GM21723 (cell line): ENCODE results near the gene LHFPL6.

ENCODE experiments used
- ATAC-seq: cut with Tn5 transposase; IDR thresholded peaks from one replicate; pipeline ENCODE4 v1.9.1; 2021; ENCODE audit warnings: mild to moderate bottlenecking, moderate library complexity; ENCODE audit not compliant: unreplicated experiment

The LHFPL6 gene

DNA sequence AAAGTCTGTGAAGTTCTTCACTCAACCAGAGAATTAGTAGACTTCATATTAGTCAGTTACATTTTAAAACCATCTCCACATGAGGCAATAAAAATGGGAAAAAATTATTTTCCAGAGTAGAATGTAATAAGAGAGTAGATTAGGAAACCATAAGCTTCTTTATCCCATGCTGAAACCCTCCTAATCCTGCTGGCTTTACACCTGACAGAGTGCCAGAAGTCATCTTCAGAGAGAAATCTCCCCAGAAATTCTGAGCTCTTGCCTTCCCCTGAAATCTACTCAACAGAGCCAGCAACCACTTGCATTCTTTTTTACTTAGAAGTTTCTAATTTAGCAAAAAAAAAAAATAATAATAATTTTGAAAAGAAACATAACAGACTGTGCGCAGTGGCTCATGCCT, 284.8 kb downstream of the LHFPL6 start:
- no peak for ATAC-seq

DNA sequence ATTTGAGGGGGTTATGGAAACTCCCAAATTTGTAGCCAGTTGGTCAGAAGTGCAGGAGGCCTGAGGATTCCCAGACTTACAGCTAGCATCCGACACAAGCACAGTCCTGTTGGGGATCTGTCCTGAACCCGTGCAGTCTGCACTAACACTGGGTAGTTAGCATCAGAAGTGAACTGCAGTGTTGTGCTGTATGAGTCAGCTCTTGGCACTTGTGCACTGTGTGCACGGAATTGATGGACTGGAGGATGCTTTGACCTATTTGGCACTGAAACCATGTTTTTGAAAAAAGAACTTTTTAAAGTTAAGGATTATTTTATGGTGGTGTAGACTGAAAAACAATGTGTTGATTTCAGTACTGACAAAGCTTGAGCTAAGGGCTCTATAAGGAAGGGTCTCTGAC, 285.7 kb downstream of the LHFPL6 start:
- no peak for ATAC-seq

DNA sequence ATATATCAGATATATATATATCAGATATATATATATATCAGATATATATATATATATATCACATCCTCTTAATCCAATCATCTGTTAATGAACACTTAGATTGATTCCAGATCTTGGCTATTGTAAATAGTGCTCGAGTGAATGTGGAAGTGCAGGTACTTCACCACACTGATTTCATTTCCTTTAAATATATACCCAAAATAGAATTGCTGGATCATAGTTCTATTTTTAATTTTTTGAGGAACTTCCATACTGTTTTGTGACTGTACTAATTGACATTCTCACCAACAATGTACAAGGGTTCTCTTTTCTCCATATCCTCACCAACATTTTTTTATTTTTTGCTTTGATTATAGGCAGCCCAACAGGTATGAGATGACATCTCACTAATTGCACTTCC, 287.2 kb downstream of the LHFPL6 start:
- ATAC-seq, result no peak

DNA sequence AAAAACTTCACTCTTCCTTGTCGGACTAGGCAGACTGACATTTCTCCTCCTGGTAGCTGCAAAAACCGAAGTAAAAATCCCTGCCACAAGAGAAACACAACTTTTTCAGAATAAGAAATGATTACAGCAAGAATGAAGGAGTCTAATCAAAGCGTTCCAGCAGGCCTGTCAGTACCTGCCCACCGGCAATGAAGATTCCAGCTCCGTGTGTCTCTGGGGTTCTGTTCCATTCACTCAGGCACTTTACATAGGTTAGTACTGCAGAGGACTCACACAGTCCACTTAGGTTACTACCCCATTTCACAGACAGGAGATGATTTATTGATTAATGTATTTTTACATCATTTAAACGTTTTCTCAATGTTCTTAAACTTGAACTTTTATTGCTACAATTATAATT, 289.3 kb downstream of the LHFPL6 start:
- ATAC-seq, result no peak

DNA sequence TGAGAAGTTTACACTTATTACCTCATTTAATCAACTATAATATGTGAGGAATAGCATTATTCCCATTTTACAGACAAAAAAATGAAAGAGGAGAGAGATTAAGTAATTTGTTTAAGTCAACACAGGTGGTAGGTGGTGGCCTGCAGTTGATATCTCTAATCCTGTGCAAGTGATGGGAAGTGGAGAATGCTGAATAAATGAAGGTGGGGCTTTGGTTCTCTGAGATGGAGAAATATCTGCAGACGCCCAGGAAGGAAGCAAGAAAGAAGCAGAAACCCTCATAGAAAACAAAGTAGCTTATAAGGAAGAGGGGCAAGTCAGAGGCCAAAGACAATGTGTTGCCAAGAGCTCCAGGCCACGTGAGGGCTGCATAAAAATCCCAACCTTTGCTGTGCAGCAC, 290.4 kb downstream of the LHFPL6 start:
- no peak for ATAC-seq

DNA sequence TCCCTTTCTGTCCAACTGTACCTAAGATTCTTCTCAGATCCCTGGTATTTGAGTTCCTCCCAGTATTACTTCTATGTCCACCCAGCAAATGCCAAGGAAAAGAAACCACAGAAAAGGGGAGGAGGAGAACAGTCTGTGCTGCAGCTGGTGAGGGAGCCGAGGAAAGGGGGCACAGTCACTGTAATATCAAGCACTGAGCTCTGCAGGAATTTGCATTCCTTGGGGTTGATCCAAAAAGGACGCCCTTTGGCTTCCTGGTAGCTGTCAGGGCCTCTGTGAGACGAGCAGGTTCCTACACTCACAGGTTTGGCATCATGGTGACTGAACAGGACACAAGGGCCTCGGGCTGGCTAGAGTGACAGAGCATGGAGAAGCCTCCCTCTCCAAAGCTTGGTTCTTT, 291.4 kb downstream of the LHFPL6 start:
- ATAC-seq, result no peak

DNA sequence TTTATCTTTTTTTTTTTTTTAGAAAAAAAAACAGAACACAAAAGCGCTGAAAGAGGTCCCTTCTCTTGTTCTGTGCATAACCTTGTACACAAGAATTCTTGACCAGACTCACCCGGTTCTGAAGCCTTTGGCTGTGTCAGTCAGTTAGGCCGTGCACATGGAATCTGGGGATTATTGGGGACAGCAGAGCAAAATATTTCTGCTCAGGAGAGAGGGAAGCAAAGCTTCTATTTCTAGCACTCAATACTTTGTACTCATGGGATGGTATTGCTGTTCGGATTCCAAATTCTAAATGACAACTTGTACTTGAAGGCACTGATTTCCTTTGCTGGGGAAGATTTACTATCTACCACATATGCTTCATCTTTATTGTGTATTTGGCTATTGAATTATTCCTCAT, 292.0 kb downstream of the LHFPL6 start:
- ATAC-seq, result no peak

DNA sequence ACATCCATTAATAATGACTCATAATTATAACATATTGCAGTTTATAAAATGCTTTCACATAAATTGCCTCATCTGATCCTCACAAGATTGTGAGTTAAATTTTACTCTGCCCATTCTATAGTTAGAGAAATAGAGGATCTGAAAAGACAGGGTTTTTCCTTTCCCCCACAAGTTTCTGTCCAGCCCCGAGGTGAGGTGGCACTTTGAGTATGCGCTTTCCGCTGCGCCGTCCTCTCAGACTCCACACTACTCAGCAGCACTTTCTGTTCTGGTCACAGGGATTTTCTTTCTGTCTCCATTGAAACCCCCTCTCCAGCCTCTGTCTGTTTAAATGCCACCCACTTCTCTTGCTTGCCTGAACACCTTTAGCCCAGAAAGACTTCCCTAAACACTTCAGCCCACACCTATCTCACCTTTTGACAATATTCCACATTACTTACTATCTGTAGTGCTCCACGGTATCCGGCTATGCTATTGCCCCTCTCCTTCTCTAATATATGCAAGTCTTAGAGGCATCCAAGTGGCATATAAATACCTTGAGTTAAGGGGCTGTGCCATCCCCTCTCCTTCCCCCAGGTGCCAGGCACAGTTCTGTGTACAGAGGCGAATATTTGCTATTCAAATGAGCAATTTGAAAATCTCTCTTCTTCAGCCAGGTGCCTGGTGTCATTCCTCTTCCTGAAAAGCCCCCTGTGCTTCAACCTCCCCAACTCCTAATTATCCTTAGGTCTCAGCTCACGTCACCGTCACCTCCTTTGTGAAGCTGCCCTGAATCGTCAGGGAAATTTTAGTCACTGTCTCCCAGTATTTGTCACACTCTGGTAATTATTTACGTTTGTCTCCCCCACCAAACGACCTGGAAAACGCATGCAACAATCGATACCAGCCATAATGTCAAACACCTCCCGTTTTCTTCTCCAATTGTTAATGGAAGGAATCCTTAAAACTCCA, 296.1 kb downstream of the LHFPL6 start:
- ATAC-seq, result peak; percentile 98

DNA sequence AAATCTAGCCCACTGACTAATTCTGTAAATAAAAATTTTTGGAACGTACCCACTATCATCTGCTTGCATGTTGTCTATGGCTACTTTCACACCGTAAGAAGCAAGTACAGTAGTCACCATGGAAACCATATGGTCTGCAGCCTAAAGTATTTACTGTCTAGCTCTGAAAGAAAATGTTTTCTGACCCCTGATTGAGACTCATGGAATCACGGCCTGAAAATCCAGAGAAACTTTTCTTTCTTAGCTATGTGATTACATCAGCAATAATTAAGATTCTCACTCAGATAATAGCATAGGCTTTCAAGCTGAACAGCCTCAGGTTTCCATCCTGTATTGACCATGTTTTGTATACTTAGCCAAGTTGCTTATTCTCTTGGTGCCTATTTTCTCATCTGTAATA, 300.2 kb downstream of the LHFPL6 start:
- no peak for ATAC-seq

DNA sequence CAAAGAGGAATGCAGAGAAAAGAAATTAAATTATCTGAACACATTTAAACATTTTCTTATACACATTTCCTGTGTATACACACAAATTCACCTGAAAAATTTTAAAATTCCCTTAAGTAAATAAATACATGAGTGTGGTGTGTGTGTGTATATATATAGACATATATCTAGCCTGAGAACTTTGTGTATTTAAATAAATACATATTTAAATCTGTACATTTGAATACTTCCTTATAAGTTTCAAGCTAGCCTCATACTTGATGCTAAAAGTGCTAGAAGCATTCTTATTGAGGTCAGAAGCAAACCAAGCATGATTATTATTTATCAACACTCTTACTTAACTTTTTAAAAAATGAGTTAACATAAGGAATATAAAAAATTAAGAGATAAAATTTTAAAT, 304.0 kb downstream of the LHFPL6 start:
- no peak for ATAC-seq

DNA sequence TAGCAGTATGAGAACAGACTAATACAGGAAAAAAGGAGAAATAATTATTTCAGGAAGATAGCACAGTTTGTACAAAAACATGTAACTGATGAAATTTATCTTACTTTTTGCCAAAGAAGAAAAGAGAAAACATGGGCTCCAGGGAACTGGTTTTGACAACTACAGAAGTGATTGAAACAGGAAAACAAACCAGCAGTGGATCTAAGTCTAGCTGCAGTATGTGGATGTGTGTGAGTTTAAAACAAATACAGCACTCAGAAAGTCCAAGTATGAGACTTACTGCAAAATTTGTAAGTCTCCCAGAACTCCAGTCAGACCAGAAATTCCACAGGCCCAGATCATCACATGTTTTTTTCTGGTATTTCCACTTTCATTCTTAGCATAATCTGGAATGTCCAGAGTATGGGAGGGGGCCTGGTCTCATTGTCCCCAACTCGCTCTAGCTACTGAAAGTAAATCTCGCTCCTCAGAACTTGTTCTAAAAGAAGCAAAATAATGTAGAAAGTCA, 305.3 kb downstream of the LHFPL6 start:
- ATAC-seq, result no peak

DNA sequence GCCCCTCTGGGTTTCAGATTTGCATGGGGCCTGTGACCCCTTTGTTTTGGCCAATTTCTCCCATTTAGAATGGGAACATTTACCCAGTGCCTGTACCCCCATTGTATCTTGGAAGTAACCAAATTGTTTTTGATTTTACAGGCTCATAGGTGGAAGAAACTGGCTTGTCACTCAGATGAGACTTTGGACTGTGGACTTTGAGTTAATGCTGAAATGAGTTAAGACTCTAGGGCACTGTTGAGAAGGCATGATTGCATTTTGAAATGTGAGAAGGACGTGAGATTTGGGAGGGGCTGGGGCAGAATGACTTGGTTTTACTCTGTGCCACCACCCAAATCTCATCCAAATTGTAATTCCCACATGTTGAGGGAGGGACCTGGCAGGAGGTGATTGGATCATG, 306.0 kb downstream of the LHFPL6 start:
- ATAC-seq, result no peak

DNA sequence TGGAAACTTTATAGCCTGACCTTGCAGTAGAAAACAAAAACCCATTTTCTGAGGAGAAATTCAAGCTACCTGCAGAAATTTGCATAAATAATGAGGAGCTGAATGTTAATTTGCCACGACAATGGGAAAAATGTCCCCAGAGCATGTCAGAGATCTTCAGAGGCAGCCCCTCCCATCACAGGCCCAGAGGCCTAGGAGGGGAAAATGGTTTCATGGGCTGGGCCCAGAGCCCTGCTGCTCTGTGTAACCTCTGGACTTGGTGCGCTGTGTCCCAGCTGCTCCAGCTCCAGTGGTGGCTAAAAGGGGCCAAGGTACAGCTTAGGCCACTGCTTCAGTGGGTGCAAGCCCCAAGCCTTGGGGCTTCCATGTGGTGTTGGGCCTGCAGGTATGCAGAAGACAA, 306.8 kb downstream of the LHFPL6 start:
- no peak for ATAC-seq
